ENCODE data around the gene HDAC8.

HDAC8 gene

GRCh38 chrX:72545990-72546389 is 26.7 kb downstream of the HDAC8 start:
- TF ChIP-seq FOXP2 (optimal IDR thresholded peaks at IDR 0.05; ENCODE audit: borderline replicate concordance, extremely low read depth, extremely low read length, insufficient read depth) (no peak), SIN3A (IDR thresholded peaks at IDR 0.05; ENCODE audit: borderline replicate concordance, insufficient read depth, low read length) (no peak), TAF1 (IDR thresholded peaks at IDR 0.05; ENCODE audit: borderline replicate concordance, insufficient read depth, low read length) (no peak), REST (IDR thresholded peaks at IDR 0.05; ENCODE audit: insufficient read depth in 1 of 2, low read depth in 2 of 2, low read length in 2 of 2) (no peak), POLR2AphosphoS5 (IDR thresholded peaks at IDR 0.05; ENCODE audit: low read depth, low read length) (no peak)

GRCh38 chrX:72540318-72540717 is 32.3 kb downstream of the HDAC8 start:
- TF ChIP-seq TAF1 (IDR thresholded peaks at IDR 0.05; ENCODE audit: borderline replicate concordance, insufficient read depth, low read length) = no peak
- TF ChIP-seq FOXP2 (optimal IDR thresholded peaks at IDR 0.05; ENCODE audit: borderline replicate concordance, extremely low read depth, extremely low read length, insufficient read depth) = no peak
- TF ChIP-seq REST (IDR thresholded peaks at IDR 0.05; ENCODE audit: insufficient read depth in 1 of 2, low read depth in 2 of 2, low read length in 2 of 2) = no peak
- TF ChIP-seq SIN3A (IDR thresholded peaks at IDR 0.05; ENCODE audit: borderline replicate concordance, insufficient read depth, low read length) = no peak
- TF ChIP-seq POLR2AphosphoS5 (IDR thresholded peaks at IDR 0.05; ENCODE audit: low read depth, low read length) = no peak

- no peak for TF ChIP-seq REST (IDR thresholded peaks at IDR 0.05; ENCODE audit: insufficient read depth in 1 of 2, low read depth in 2 of 2, low read length in 2 of 2)
- TF ChIP-seq SIN3A (IDR thresholded peaks at IDR 0.05; ENCODE audit: borderline replicate concordance, insufficient read depth, low read length) = no peak
- no peak for TF ChIP-seq POLR2AphosphoS5 (IDR thresholded peaks at IDR 0.05; ENCODE audit: low read depth, low read length)
- no peak for TF ChIP-seq FOXP2 (optimal IDR thresholded peaks at IDR 0.05; ENCODE audit: borderline replicate concordance, extremely low read depth, extremely low read length, insufficient read depth)
- no peak for TF ChIP-seq TAF1 (IDR thresholded peaks at IDR 0.05; ENCODE audit: borderline replicate concordance, insufficient read depth, low read length)
Observed at GRCh38 chrX:72539822-72540221, 32.8 kb downstream of the HDAC8 start.

GRCh38 chrX:72536542-72536941 is 36.1 kb downstream of the HDAC8 start:
- TF ChIP-seq SIN3A (IDR thresholded peaks at IDR 0.05; ENCODE audit: borderline replicate concordance, insufficient read depth, low read length) = no peak
- no peak for TF ChIP-seq FOXP2 (optimal IDR thresholded peaks at IDR 0.05; ENCODE audit: borderline replicate concordance, extremely low read depth, extremely low read length, insufficient read depth)

GRCh38 chrX:72532366-72532765 is 40.3 kb downstream of the HDAC8 start:
- no peak for TF ChIP-seq FOXP2 (optimal IDR thresholded peaks at IDR 0.05; ENCODE audit: borderline replicate concordance, extremely low read depth, extremely low read length, insufficient read depth)

GRCh38 chrX:72526534-72527508 is 45.8 kb downstream of the HDAC8 start:
- TF ChIP-seq FOXP2 (optimal IDR thresholded peaks at IDR 0.05; ENCODE audit: borderline replicate concordance, extremely low read depth, extremely low read length, insufficient read depth) = no peak
- TF ChIP-seq REST (IDR thresholded peaks at IDR 0.05; ENCODE audit: insufficient read depth in 1 of 2, low read depth in 2 of 2, low read length in 2 of 2) = no peak
- TF ChIP-seq TAF1 (IDR thresholded peaks at IDR 0.05; ENCODE audit: borderline replicate concordance, insufficient read depth, low read length) = no peak
- TF ChIP-seq SIN3A (IDR thresholded peaks at IDR 0.05; ENCODE audit: borderline replicate concordance, insufficient read depth, low read length) = no peak
- no peak for TF ChIP-seq POLR2AphosphoS5 (IDR thresholded peaks at IDR 0.05; ENCODE audit: low read depth, low read length)

Data from PFSK-1 (cell line).